ENCODE measurements around the gene DNAH12.

Gene DNAH12

GRCh38 chr3:57577801-57578200 is 33.7 kb upstream of the DNAH12 start:
- H3F3A ChIP-seq (ENCODE audit: control insufficient read depth, insufficient read depth), result no peaks in the 10 kb centered on the region
- no peak overlapping the region for H3K27ac ChIP-seq (ENCODE audit: low read depth, low read length)
- peaks cover 80% of the 10 kb centered on the region for H3K36me3 ChIP-seq (ENCODE audit: control insufficient read depth, low read length)
- H3K9me3 ChIP-seq (ENCODE audit: control insufficient read depth, insufficient read depth, low read length), result no peaks in the 10 kb centered on the region
- H3K27me3 ChIP-seq (ENCODE audit: control insufficient read depth, low read length), result no peaks in the 10 kb centered on the region
- H3K9me2 ChIP-seq (replicated peaks; ENCODE audit: control insufficient read depth, low read length), result no peaks in the 10 kb centered on the region
- peaks cover 4% of the 10 kb centered on the region; the same call in 1 of the 2 replicates for H4K20me1 ChIP-seq (ENCODE audit: control insufficient read depth, insufficient read depth, low read depth, low read length)
- H3K4me2 ChIP-seq (ENCODE audit: low read length), result no peak overlapping the region
- H3K4me3 ChIP-seq (ENCODE audit: low read length), result no peak overlapping the region
- no peak for TF ChIP-seq CTCF (IDR thresholded peaks at IDR 0.05; ENCODE audit: low read depth, low read length, poor library complexity, severe bottlenecking)
- TF ChIP-seq EZH2phosphoT487 (IDR thresholded peaks at IDR 0.05; ENCODE audit: borderline replicate concordance, low read length), result no peak
- peaks cover 68% of the 10 kb centered on the region for H3K79me2 ChIP-seq (ENCODE audit: control insufficient read depth, low read length)
- H3K4me1 ChIP-seq (ENCODE audit: control insufficient read depth, low read length), result peaks cover 4% of the 10 kb centered on the region

GRCh38 chr3:57575966-57576626 is 32.0 kb upstream of the DNAH12 start:
- peaks cover 78% of the 10 kb centered on the region for H3K36me3 ChIP-seq (ENCODE audit: control insufficient read depth, low read length)
- H3K4me1 ChIP-seq (ENCODE audit: control insufficient read depth, low read length), result no peaks in the 10 kb centered on the region
- H3F3A ChIP-seq (ENCODE audit: control insufficient read depth, insufficient read depth), result no peaks in the 10 kb centered on the region
- H3K4me3 ChIP-seq (ENCODE audit: low read length), result no peak overlapping the region
- no peak for TF ChIP-seq CTCF (IDR thresholded peaks at IDR 0.05; ENCODE audit: low read depth, low read length, poor library complexity, severe bottlenecking)
- TF ChIP-seq EZH2phosphoT487 (IDR thresholded peaks at IDR 0.05; ENCODE audit: borderline replicate concordance, low read length), result no peak
- no peaks in the 10 kb centered on the region for H3K9me2 ChIP-seq (replicated peaks; ENCODE audit: control insufficient read depth, low read length)
- H3K9me3 ChIP-seq (ENCODE audit: control insufficient read depth, insufficient read depth, low read length), result no peaks in the 10 kb centered on the region
- no peaks in the 10 kb centered on the region for H4K20me1 ChIP-seq (ENCODE audit: control insufficient read depth, insufficient read depth, low read depth, low read length)
- no peaks in the 10 kb centered on the region for H3K27me3 ChIP-seq (ENCODE audit: control insufficient read depth, low read length)
- no peak overlapping the region for H3K27ac ChIP-seq (ENCODE audit: low read depth, low read length)
- no peak overlapping the region for H3K4me2 ChIP-seq (ENCODE audit: low read length)
- peaks cover 55% of the 10 kb centered on the region for H3K79me2 ChIP-seq (ENCODE audit: control insufficient read depth, low read length)

GRCh38 chr3:57572096-57572495 is 28.0 kb upstream of the DNAH12 start:
- Histone ChIP-seq H3K36me3 (ENCODE audit: control insufficient read depth, low read length) (peaks cover 73% of the 10 kb centered on the region), H3K79me2 (ENCODE audit: control insufficient read depth, low read length) (peaks cover 32% of the 10 kb centered on the region)

More at GRCh38 chr3:57572096-57572495, 28.0 kb upstream of the DNAH12 start:
- Histone ChIP-seq H3K4me2 (ENCODE audit: low read length) (no peak overlapping the region), H3K9me3 (ENCODE audit: control insufficient read depth, insufficient read depth, low read length) (no peaks in the 10 kb centered on the region), H3K4me3 (ENCODE audit: low read length) (no peak overlapping the region), H3K9me2 (replicated peaks; ENCODE audit: control insufficient read depth, low read length) (no peaks in the 10 kb centered on the region), H4K20me1 (ENCODE audit: control insufficient read depth, insufficient read depth, low read depth, low read length) (no peaks in the 10 kb centered on the region), H3F3A (ENCODE audit: control insufficient read depth, insufficient read depth) (peaks cover 6% of the 10 kb centered on the region), H3K27me3 (ENCODE audit: control insufficient read depth, low read length) (no peaks in the 10 kb centered on the region), H3K4me1 (ENCODE audit: control insufficient read depth, low read length) (no peaks in the 10 kb centered on the region), H3K27ac (ENCODE audit: low read depth, low read length) (no peak overlapping the region)
- TF ChIP-seq EZH2phosphoT487 (IDR thresholded peaks at IDR 0.05; ENCODE audit: borderline replicate concordance, low read length) (no peak), CTCF (IDR thresholded peaks at IDR 0.05; ENCODE audit: low read depth, low read length, poor library complexity, severe bottlenecking) (no peak)

All from DOHH2 (cell line).